Tibial artery (tissue), 4 donors: ENCODE data around the gene CASD1.

Experiments used
- DNase-seq, 2 donors: peaks; one replicate each; pipeline ENCODE4 v3.0.0-alpha.2; 2019
- H3K27ac ChIP-seq, 2 donors: fragments of 200-600 bp; sonication (generic) in 1 of 2; 1 replicate in 1 of 2; 2 replicates in 1 of 2; pipeline ENCODE4 v1.5.1; 2018 to 2019; ENCODE audit warnings: mild to moderate bottlenecking in 1 of 2
- H3K27me3 ChIP-seq, 2 donors: fragments of 200-600 bp; sonication (generic) in 1 of 2; one replicate each; pipeline versions ENCODE4 v1.5.1 to v1.6.0; 2016 to 2019
- H3K36me3 ChIP-seq, 3 donors: fragments of 200-600 bp; sonication (generic) in 2 of 3; one replicate each; pipeline ENCODE4 v1.5.1; 2016 to 2019; ENCODE audit warnings: mild to moderate bottlenecking in 2 of 3
- H3K4me1 ChIP-seq, 4 donors: fragments of 200-600 bp; sonication (generic) in 2 of 4; 1 replicate in 3 of 4; 2 replicates in 1 of 4; pipeline ENCODE4 v1.5.1; 2016 to 2019
- H3K4me3 ChIP-seq, 2 donors: fragments of 200-600 bp; sonication (generic) in 1 of 2; 1 replicate in 1 of 2; 2 replicates in 1 of 2; pipeline ENCODE4 v1.5.1; 2018 to 2019; ENCODE audit warnings: mild to moderate bottlenecking in 2 of 2
- H3K9me3 ChIP-seq, 3 donors: fragments of 200-600 bp; sonication (generic) in 1 of 3; one replicate each; pipeline ENCODE4 v1.5.1; 2016 to 2019
- intact Hi-C: fragments of 100-400 bp; cut with DNase I; formaldehyde crosslinking; loops from one replicate; pipeline ENCODE4 v1.15.0; 2023; ENCODE audit warnings: low total_unique reads
- TF ChIP-seq, protein P1 (sequence below), 2 experiments: fragments of 200-600 bp in 1 of 2; fragments of 450-650 bp in 1 of 2; IDR thresholded peaks; one replicate each; pipeline ENCODE4 v1.5.1; 2017 to 2019; ENCODE audit warnings: antibody characterized with exemption in 2 of 2, mild to moderate bottlenecking in 1 of 2, moderate library complexity in 1 of 2

Gene CASD1

GRCh38 chr7:94507962-94508361 lies 1.6 kb upstream of the CASD1 start:
- Histone ChIP-seq H3K27me3 (no peaks in the 10 kb centered on the region), H3K4me3 (no peak overlapping the region), H3K36me3 (no peaks in the 10 kb centered on the region), H3K4me1 (peaks cover 0 to 16% (median 4%) of the 10 kb centered on the region in 4 donors), H3K27ac (no peak overlapping the region), H3K9me3 (no peaks in the 10 kb centered on the region)
- intact Hi-C loops: no loop called here
- DNase-seq: no peak
- TF ChIP-seq, protein P1, sequence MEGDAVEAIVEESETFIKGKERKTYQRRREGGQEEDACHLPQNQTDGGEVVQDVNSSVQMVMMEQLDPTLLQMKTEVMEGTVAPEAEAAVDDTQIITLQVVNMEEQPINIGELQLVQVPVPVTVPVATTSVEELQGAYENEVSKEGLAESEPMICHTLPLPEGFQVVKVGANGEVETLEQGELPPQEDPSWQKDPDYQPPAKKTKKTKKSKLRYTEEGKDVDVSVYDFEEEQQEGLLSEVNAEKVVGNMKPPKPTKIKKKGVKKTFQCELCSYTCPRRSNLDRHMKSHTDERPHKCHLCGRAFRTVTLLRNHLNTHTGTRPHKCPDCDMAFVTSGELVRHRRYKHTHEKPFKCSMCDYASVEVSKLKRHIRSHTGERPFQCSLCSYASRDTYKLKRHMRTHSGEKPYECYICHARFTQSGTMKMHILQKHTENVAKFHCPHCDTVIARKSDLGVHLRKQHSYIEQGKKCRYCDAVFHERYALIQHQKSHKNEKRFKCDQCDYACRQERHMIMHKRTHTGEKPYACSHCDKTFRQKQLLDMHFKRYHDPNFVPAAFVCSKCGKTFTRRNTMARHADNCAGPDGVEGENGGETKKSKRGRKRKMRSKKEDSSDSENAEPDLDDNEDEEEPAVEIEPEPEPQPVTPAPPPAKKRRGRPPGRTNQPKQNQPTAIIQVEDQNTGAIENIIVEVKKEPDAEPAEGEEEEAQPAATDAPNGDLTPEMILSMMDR (IDR thresholded peaks at IDR 0.05): no peak

DNA sequence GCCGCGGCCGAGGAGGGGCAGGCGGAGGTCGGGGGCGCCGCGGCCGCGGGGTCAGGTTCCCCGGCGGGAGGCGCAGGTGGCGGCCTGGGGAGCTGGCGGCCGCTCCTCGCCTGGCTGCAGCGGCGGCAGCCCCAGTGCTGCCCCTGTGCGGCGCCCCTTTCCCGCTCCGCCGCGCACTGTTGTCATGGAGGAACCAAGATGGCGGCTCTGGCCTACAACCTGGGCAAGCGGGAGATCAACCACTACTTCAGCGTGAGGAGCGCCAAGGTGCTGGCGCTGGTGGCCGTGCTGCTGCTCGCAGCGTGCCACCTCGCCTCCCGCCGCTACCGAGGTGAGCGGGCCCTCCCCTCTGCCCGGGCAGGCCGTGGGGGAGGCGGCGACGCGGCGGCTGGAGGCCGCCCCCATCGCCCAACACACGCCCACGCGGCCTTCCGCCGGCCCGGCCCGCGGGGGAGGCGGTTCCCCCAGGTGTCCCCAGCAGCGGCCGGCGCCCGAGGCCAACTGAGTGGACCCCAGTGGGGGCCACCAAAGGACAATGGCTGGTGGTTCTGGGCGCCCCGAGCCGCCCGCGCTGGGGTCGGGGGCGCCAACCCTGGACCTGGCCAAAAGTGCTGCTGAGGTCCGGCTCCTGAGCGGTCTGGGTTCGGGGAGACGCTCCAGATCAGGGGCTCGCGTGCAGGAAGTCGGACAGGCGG lies 425 bp downstream of the CASD1 start:
- intact Hi-C loops: no loop called here
- Histone ChIP-seq H3K4me3 (peak overlapping the region; percentile 70 to 91), H3K27me3 (no peaks in the 10 kb centered on the region), H3K27ac (peak overlapping the region; percentile 92 to 93), H3K9me3 (no peaks in the 10 kb centered on the region), H3K4me1 (peaks cover 0 to 16% (median 4%) of the 10 kb centered on the region in 4 donors), H3K36me3 (no peaks in the 10 kb centered on the region)
- DNase-seq: peak; percentile 67 to 78
- TF ChIP-seq, protein P1 (IDR thresholded peaks at IDR 0.05): peak in 1 of 2 experiments; percentile 14

- intact Hi-C loops: no loop called here
- Histone ChIP-seq H3K9me3 (no peaks in the 10 kb centered on the region), H3K36me3 (no peaks in the 10 kb centered on the region), H3K27me3 (no peaks in the 10 kb centered on the region), H3K27ac (peak overlapping the region; percentile 92 to 93), H3K4me1 (peaks cover 0 to 16% (median 4%) of the 10 kb centered on the region in 4 donors), H3K4me3 (peak overlapping the region; percentile 70 to 91)
- DNase-seq: peak; percentile 24 to 72
- TF ChIP-seq, protein P1 (IDR thresholded peaks at IDR 0.05): no peak
Measured at GRCh38 chr7:94510582-94511496, 1.2 kb downstream of the CASD1 start.

- Histone ChIP-seq H3K9me3 (no peaks in the 10 kb centered on the region), H3K36me3 (no peaks in the 10 kb centered on the region), H3K4me1 (peaks cover 0 to 16% (median 4%) of the 10 kb centered on the region in 4 donors), H3K27ac (no peak overlapping the region), H3K27me3 (no peaks in the 10 kb centered on the region), H3K4me3 (no peak overlapping the region)
- TF ChIP-seq, protein P1 (IDR thresholded peaks at IDR 0.05): no peak
- intact Hi-C loops: no loop called here
- no peak for DNase-seq
Measured at GRCh38 chr7:94511718-94512117, 2.1 kb downstream of the CASD1 start.

GRCh38 chr7:94512735-94513564 lies 3.3 kb downstream of the CASD1 start:
- Histone ChIP-seq H3K36me3 (no peaks in the 10 kb centered on the region), H3K27ac (no peak overlapping the region), H3K4me3 (no peak overlapping the region), H3K4me1 (peaks cover 0 to 16% (median 4%) of the 10 kb centered on the region in 4 donors), H3K9me3 (no peaks in the 10 kb centered on the region), H3K27me3 (no peaks in the 10 kb centered on the region)
- DNase-seq: no peak
- intact Hi-C loops: no loop called here
- TF ChIP-seq, protein P1 (IDR thresholded peaks at IDR 0.05): no peak
